GM12878 (cell line): ENCODE results near the gene MAPK9. TPM values are rescaled to one million over a fixed set of nuclear protein-coding genes. Genes with fewer than 3 reads are reported as not detected.

Experiments
- ATAC-seq: fragments of 200-7000 bp; cut with Tn5 transposase; 3 replicates; pipeline ENCODE4 v1.9.1; 2020; ENCODE audit warnings: mild to moderate bottlenecking, moderate library complexity
- BruUV-seq: library from RNA; stranded (reverse); fragments of 400-500 nt; replicated peaks from 2 replicates; lab custom pipeline; 2021; lab: Mats Ljungman, UMichigan
- CTCF ChIA-PET: fragments of 300-600 bp; sonication (Branson Sonifier 250); formaldehyde crosslinking; extraction: SDS; loops from one replicate; lab custom pipeline; 2021; ENCODE audit warnings: inconsistent platforms; lab: Yijun Ruan, JAX
- POLR2A ChIA-PET: fragments of 350-600 bp; formaldehyde crosslinking; extraction: SDS; loops from one replicate; lab custom pipeline; 2021; ENCODE audit warnings: inconsistent platforms; lab: Charles Lee
- RAD21 ChIA-PET: fragments of 300-600 bp; sonication (Branson Sonifier 250); formaldehyde crosslinking; loops from one replicate; lab custom pipeline; 2023; ENCODE audit warnings: antibody characterized with exemption; ENCODE audit not compliant: unreplicated experiment; lab: Charles Lee
- SMC1A ChIA-PET: fragments of 300-600 bp; sonication (Branson Sonifier 250); formaldehyde crosslinking; loops from one replicate; lab custom pipeline; 2023; ENCODE audit not compliant: unreplicated experiment, uncharacterized antibody; lab: Charles Lee
- DNase-seq: peaks from one replicate; pipeline ENCODE4 v3.0.0-alpha.2; 2011; ENCODE audit warnings: low read depth, low spot score
- FAIRE-seq: peaks from 3 replicates; lab custom pipeline; 2011; peaks lifted over from hg19 to GRCh38; lab: Jason Lieb, UNC
- H2AFZ ChIP-seq: 2 replicates; pipeline ENCODE4 v1.6.0; 2011; ENCODE audit warnings: low read depth, low read length, control low read depth; ENCODE audit not compliant: control insufficient read depth
- H3K27ac ChIP-seq: 2 replicates; pipeline ENCODE4 v1.5.1; 2011; ENCODE audit warnings: control low read depth; ENCODE audit not compliant: control insufficient read depth, insufficient read depth
- H3K27me3 ChIP-seq, 2 experiments: replicated peaks in 1 of 2; 2 replicates each; pipeline versions ENCODE4 v1.6.0 to v1.6.1; 2011; ENCODE audit warnings: low read length in 1 of 2; ENCODE audit not compliant: control insufficient read depth in 2 of 2, insufficient read depth in 2 of 2
- H3K36me3 ChIP-seq, 2 experiments: 2 replicates each; pipeline ENCODE4 v1.5.1; 2011; ENCODE audit warnings: low read length in 1 of 2; ENCODE audit not compliant: control insufficient read depth in 2 of 2, insufficient read depth in 2 of 2
- H3K4me1 ChIP-seq: 2 replicates; pipeline ENCODE4 v1.6.1; 2011; ENCODE audit warnings: mild to moderate bottlenecking, low read length, moderate library complexity, mixed read lengths; ENCODE audit not compliant: control insufficient read depth, insufficient read depth
- H3K4me2 ChIP-seq: 2 replicates; pipeline ENCODE4 v1.6.0; 2011; ENCODE audit warnings: control low read depth; ENCODE audit not compliant: control insufficient read depth, insufficient read depth
- H3K4me3 ChIP-seq: fragments of 200-600 bp; sonication (generic); 2 replicates; pipeline ENCODE4 v1.5.1; 2016
- H3K79me2 ChIP-seq: 2 replicates; pipeline ENCODE4 v1.6.0; 2011; ENCODE audit warnings: low read length; ENCODE audit not compliant: control insufficient read depth, insufficient read depth
- H3K9ac ChIP-seq: 2 replicates; pipeline ENCODE4 v1.8.0; 2011; ENCODE audit warnings: low read length, control low read depth, mixed read lengths; ENCODE audit not compliant: control insufficient read depth, insufficient read depth
- H3K9me3 ChIP-seq: replicated peaks from 3 replicates; pipeline ENCODE4 v1.5.1; 2011; ENCODE audit warnings: mild to moderate bottlenecking, low read length; ENCODE audit not compliant: control insufficient read depth, insufficient read depth
- H4K20me1 ChIP-seq: 2 replicates; pipeline ENCODE4 v1.6.0; 2011; ENCODE audit not compliant: control insufficient read depth, insufficient read depth
- FOXK2 ChIP-seq: fragments of 450-650 bp; IDR thresholded peaks from 2 replicates; pipeline ENCODE4 v1.6.1; 2017; ENCODE audit warnings: mild to moderate bottlenecking, moderate library complexity
- HDAC6 ChIP-seq: fragments of 200-600 bp; sonication (generic); IDR thresholded peaks from one replicate; pipeline ENCODE4 v1.8.0; 2017; ENCODE audit warnings: antibody characterized with exemption; ENCODE audit not compliant: unreplicated experiment
- JUNB ChIP-seq: IDR thresholded peaks from 2 replicates; pipeline ENCODE4 v1.6.1; 2016; ENCODE audit warnings: antibody characterized with exemption, mild to moderate bottlenecking
- KAT2A ChIP-seq: conservative IDR thresholded peaks from 2 replicates; pipeline ENCODE4 v1.6.1; 2011; ENCODE audit warnings: low read depth, low read length; ENCODE audit not compliant: control insufficient read depth
- KDM1A ChIP-seq: fragments of 200-600 bp; sonication (generic); IDR thresholded peaks from 2 replicates; pipeline ENCODE4 v1.6.1; 2016; ENCODE audit warnings: borderline replicate concordance
- LARP7 ChIP-seq: fragments of 450-650 bp; IDR thresholded peaks from 2 replicates; pipeline ENCODE4 v1.6.1; 2017; ENCODE audit warnings: mild to moderate bottlenecking
- PAX8 ChIP-seq: fragments of 450-650 bp; IDR thresholded peaks from 2 replicates; pipeline ENCODE4 v1.6.1; 2017; ENCODE audit warnings: mild to moderate bottlenecking, moderate library complexity
- POLR2AphosphoS5 ChIP-seq: IDR thresholded peaks from 2 replicates; pipeline ENCODE4 v1.6.1; 2011; ENCODE audit warnings: mild to moderate bottlenecking, low read length, inconsistent platforms
- SMAD1 ChIP-seq: fragments of 450-650 bp; IDR thresholded peaks from 2 replicates; pipeline ENCODE4 v1.6.1; 2018; ENCODE audit warnings: mild to moderate bottlenecking, low read depth; ENCODE audit not compliant: partially characterized antibody
- TBL1XR1 ChIP-seq: IDR thresholded peaks from 2 replicates; pipeline ENCODE4 v1.6.1; 2012; ENCODE audit warnings: low read depth, low read length, improper control_type of control experiment
- ZNF24 ChIP-seq: fragments of 450-650 bp; IDR thresholded peaks from 2 replicates; pipeline ENCODE4 v1.6.1; 2017; ENCODE audit warnings: antibody characterized with exemption, mild to moderate bottlenecking
- WGBS: methylation state at CpG from one replicate; pipeline ENCODE4 v1.1.6; 2016; ENCODE audit warnings: low lambda C conversion rate; ENCODE audit not compliant: insufficient replicate concordance, insufficient coverage; ENCODE audit errors: missing lambda C conversion rate; 5-methylcytosine and 5-hydroxymethylcytosine counted together
- in situ Hi-C: fragments of 300-500 bp; cut with MboI; formaldehyde crosslinking; loops from 9 replicates; pipeline ENCODE4 v1.14.3; 2018; ENCODE audit warnings: mixed read lengths
- intact Hi-C: fragments of 100-400 bp; cut with micrococcal nuclease; formaldehyde crosslinking; loops from one replicate; pipeline ENCODE4 v1.14.2; 2022; ENCODE audit not compliant: unreplicated experiment
- polyA plus RNA-seq, 11 experiments: library from polyadenylated mRNA; depleted of rRNA in 4 of 11; unstranded in 6 of 11; stranded (reverse) in 5 of 11; fragments of >200 nt; fragmentation: Nextera tagmentation in 4 of 11; fragmentation: Illumina TruSeq in 1 of 11; extraction: Ambion mirVana in 4 of 11; extraction: Trizol in 1 of 11; gene quantifications; 1 replicate in 1 of 11; 2 replicates in 10 of 11; pipeline versions ENCODE4 v1.2.1 to v1.2.3, GENCODE V29; 2011 to 2016; ENCODE audit warnings: inconsistent platforms in 2 of 11, missing spikeins in 2 of 11, low read depth in 1 of 11
- total RNA-seq, 4 experiments: library from RNA; depleted of rRNA in 3 of 4; stranded (reverse); fragments of >200 nt in 3 of 4; fragmentation: Illumina TruSeq in 1 of 4; extraction: Trizol in 1 of 4; gene quantifications; 2 replicates each; pipeline versions ENCODE4 v1.2.1 to v1.2.3, GENCODE V29; 2013 to 2021
- TF ChIP-seq, protein P1 (sequence below): IDR thresholded peaks from 2 replicates; pipeline ENCODE4 v1.6.1; 2012; ENCODE audit warnings: mild to moderate bottlenecking, low read depth, low read length

MAPK9 gene
- total and polyA plus RNA-seq, 10 of the 15 experiments (the other 5 are each of a cell fraction or from before 2014, with no cell fraction given): 2.1 to 52.9 (median 21.7) TPM

DNA sequence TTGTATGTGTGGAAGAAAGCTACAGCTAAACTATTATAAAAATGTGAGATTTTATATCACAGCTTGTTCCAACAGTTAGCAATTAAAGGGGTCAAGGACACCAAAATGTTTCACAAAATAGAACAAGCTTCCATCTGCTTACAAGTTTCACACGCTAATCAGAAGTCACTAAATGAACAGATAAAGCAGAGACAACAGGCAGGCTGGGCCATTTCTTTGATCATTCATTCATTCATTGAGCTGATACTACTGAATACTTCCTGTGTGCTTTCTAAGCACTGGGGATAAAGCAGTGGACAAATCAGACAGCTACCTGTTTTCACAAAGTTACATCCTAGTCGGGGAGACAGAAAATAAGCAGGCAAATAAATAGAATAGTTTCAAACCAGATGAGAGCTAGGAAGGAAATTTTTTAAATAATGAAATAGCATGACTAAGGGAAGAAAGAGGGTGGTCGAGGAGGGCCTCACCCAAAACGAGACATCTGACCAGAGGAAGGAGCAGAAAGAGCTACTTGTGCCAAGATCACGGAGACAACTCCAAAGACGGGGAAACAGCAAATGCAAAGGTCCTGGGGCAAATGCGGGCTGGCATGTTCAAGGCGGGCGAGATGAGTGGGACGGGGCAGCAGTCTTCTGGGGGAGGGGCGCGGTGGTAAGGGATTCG, 1.2 kb downstream of the MAPK9 start:
- TSS peak; percentile 67 for BruUV-seq

DNA sequence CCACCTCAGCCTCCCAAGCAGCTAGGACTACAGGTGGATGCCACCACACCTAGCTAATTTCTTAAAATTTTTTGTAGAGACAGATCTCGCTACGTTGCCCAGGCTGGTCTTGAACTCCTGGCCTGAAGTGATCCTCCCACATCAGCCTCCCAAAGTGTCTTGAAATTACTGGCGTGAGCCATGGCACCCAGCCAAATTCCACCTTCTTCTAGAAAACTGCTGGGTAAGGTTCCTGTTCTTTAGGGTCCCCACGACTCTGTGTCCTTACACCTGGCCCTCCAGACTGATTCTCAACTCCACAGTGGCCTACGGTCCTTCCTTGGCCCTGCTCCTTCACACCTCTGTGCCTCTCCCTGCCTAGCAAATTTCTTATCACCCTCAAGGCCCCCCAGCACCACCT, 1.9 kb downstream of the MAPK9 start:
- ChIA-PET RAD21 (interaction anchor here (1.9 kb wide), 1 partner anchor 26 kb away, joined by 8 read pairs; no protein-coding TSS in a partner anchor), POLR2A (no interaction called here), SMC1A (interaction anchor here (1.2 to 2.2 kb wide), 3 partner anchors 11 to 26 kb away, joined by 3 to 7 read pairs (median 7); no protein-coding TSS in a partner anchor), CTCF (interaction anchor here (0.8 to 8.8 kb wide), 8 partner anchors 10 to 527 kb away, joined by 3 to 139 read pairs (median 4); no protein-coding TSS in a partner anchor)
- Histone ChIP-seq H2AFZ (no peak overlapping the region), H3K79me2 (peaks cover 20% of the 10 kb centered on the region), H3K27me3 (no peaks in the 10 kb centered on the region), H3K4me1 (peaks cover 6% of the 10 kb centered on the region), H3K9me3 (peaks cover 3% of the 10 kb centered on the region; the same call in 1 of the 3 replicates), H3K4me3 (peak overlapping the region; percentile 43; the same call in 1 of the 2 replicates), H3K36me3 (peaks cover 0 to 9% of the 10 kb centered on the region in 2 experiments; a peak in 2 of 4 replicates), H3K9ac (no peak overlapping the region), H3K4me2 (peak overlapping the region; percentile 89), H4K20me1 (no peaks in the 10 kb centered on the region; the same call in 1 of the 2 replicates), H3K27ac (no peak overlapping the region)
- FAIRE-seq: no peak
- BruUV-seq: no TSS peak
- in situ Hi-C loops (loop anchor here (5.0 kb wide), 1 partner anchor 187 kb away; no protein-coding TSS in a partner anchor), intact Hi-C loops (no loop called here)
- no peak for DNase-seq
- no peak for ATAC-seq
- 99% methylated on average over 5 of the region's 5 CpGs for WGBS
- TF ChIP-seq JUNB (no peak), FOXK2 (no peak), KAT2A (no peak), SMAD1 (no peak), TBL1XR1 (no peak), LARP7 (no peak), POLR2AphosphoS5 (no peak), HDAC6 (no peak)
- TF ChIP-seq, protein P1, sequence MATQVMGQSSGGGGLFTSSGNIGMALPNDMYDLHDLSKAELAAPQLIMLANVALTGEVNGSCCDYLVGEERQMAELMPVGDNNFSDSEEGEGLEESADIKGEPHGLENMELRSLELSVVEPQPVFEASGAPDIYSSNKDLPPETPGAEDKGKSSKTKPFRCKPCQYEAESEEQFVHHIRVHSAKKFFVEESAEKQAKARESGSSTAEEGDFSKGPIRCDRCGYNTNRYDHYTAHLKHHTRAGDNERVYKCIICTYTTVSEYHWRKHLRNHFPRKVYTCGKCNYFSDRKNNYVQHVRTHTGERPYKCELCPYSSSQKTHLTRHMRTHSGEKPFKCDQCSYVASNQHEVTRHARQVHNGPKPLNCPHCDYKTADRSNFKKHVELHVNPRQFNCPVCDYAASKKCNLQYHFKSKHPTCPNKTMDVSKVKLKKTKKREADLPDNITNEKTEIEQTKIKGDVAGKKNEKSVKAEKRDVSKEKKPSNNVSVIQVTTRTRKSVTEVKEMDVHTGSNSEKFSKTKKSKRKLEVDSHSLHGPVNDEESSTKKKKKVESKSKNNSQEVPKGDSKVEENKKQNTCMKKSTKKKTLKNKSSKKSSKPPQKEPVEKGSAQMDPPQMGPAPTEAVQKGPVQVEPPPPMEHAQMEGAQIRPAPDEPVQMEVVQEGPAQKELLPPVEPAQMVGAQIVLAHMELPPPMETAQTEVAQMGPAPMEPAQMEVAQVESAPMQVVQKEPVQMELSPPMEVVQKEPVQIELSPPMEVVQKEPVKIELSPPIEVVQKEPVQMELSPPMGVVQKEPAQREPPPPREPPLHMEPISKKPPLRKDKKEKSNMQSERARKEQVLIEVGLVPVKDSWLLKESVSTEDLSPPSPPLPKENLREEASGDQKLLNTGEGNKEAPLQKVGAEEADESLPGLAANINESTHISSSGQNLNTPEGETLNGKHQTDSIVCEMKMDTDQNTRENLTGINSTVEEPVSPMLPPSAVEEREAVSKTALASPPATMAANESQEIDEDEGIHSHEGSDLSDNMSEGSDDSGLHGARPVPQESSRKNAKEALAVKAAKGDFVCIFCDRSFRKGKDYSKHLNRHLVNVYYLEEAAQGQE: no peak

More for the DNA sequence above, 1.2 kb downstream of the MAPK9 start:
- Histone ChIP-seq H3K4me3 (peak overlapping the region; percentile 82), H3K4me1 (peaks cover 6% of the 10 kb centered on the region), H2AFZ (no peak overlapping the region), H3K79me2 (peaks cover 20% of the 10 kb centered on the region), H3K9ac (peak overlapping the region; percentile 1; the same call in 1 of the 2 replicates), H3K27me3 (no peaks in the 10 kb centered on the region), H3K36me3 (peaks cover 0 to 4% of the 10 kb centered on the region in 2 experiments; a peak in 1 of 4 replicates), H3K9me3 (peaks cover 3% of the 10 kb centered on the region; the same call in 1 of the 3 replicates), H4K20me1 (no peaks in the 10 kb centered on the region; the same call in 1 of the 2 replicates), H3K27ac (no peak overlapping the region), H3K4me2 (peak overlapping the region; percentile 89)
- no peak for ATAC-seq
- RAD21 ChIA-PET: interaction anchor here (0.9 to 1.9 kb wide), 2 partner anchors 13 to 25 kb away, joined by 3 to 8 read pairs; no protein-coding TSS in a partner anchor
- FAIRE-seq: no peak
- CTCF ChIA-PET: interaction anchor here (0.7 to 8.8 kb wide), 9 partner anchors 9 to 528 kb away, joined by 3 to 139 read pairs (median 3); no protein-coding TSS in a partner anchor
- POLR2A ChIA-PET: no interaction called here
- intact Hi-C loops (no loop called here), in situ Hi-C loops (loop anchor here (5.0 kb wide), 1 partner anchor 187 kb away; no protein-coding TSS in a partner anchor)
- TF ChIP-seq ZNF24: peak; percentile 86
- TF ChIP-seq PAX8: no peak
- TF ChIP-seq KDM1A: no peak
- WGBS: 48% methylated on average over 12 of the region's 13 CpGs
- no peak for DNase-seq
- SMC1A ChIA-PET: interaction anchor here (1.2 to 2.2 kb wide), 3 partner anchors 12 to 25 kb away, joined by 3 to 7 read pairs (median 7); no protein-coding TSS in a partner anchor
